A549 treated with DMSO at 1 μM for 4 hours (cell line): ENCODE data around the gene RSPO4. TPM values are rescaled to one million over a fixed set of nuclear protein-coding genes. Genes with fewer than 3 reads are reported as not detected.

Experiments used
- total RNA-seq: library from RNA; stranded (reverse); fragments of 200-300 nt; extraction: Qiagen RNA extraction; gene quantifications from 5 replicates; pipeline ENCODE4 v1.2.3, GENCODE V29; 2022; ENCODE audit warnings: low read depth

The RSPO4 gene
- not detected in 5 replicates for total RNA-seq

DNA sequence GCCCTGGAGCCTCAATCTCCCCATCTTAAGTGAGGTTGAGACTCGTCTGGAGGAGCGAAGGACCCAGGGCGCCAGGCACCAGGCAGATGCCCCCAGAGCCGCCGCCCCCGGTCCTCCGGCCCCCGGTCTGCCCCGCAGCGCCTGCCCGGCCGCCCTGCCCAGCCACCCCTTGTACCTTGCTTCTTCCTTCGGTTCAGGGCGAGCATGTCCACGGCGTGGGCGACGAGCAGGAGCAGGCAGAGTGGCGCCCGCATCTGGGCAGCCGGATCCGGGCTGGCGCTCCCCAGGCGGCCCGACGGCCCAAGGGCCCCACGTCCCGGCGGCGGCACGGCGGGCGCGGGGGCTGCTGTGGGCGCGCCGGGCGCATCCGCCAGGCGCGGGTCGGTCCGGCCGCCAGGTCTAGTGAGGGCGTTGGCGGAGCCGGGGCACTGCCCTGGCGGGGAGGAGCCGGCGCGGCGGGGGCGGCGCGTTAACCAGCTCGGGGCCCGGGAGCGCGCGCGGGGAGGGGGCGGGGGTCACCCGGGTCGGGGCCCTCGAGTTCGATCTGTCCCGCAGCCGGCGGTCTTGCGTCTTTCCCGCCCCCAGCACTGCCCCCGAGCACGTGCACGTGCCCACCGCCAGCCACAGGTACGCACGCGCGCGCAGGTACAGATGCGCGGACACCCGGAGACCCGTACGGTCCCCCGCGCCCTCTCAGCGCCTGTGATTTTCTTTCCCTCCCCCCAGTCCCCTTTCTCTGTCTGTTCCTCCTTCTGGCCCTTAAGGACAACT lies at the start of gene RSPO4:
TSS of gene RSPO4 (minus strand) at position 401 of the 771 bp plus-strand sequence. CDS start at position 254, 147 bp downstream.

DNA sequence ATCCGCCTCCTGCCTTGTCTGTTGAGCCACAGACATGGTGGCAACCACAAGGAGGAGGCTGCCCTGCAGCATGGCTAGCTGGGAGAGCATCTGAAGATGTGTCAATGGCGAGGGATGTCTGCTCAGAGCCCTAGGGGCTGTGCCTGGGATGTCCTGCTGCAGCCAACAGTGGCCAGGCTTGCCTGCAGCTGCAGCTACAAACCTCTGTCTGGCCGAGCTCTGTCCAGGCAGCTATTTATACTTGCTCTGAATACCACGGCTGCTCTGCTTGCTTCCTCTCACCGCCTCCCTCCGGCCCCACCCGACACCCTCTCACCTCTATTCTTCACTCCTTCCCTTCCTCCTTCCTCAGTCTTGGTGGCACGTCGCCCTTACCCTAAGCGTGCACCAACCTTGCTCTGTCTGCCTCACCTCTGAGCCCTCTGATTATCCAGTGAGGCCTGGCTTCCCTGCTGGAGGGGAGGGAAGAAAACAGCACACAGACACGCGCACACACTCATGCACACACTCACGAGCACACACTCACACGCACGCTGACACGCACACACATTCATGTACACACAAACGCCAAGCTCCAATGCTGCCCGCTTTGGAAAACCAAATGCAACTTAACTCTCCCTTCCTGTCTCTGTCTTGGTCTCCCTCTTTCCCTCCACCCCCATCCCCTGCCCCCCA lies 85.8 kb downstream of the RSPO4 start, which contains the start of gene ANGPT4:
TSS of gene ANGPT4 (minus strand) at position 210 of the 675 bp plus-strand sequence. CDS start at position 90, 120 bp downstream.

Other genes with a start within 250 kb of the RSPO4 start
- gene SLC52A3, start 233.8 kb downstream of the RSPO4 start, total RNA-seq = 0.56 to 0.68 TPM (median 0.66 TPM) in 5 replicates
- gene FAM110A, start 168.6 kb downstream of the RSPO4 start, total RNA-seq = 7.0 to 12.4 TPM (median 11.1 TPM) in 5 replicates
- gene ANGPT4, start 86.0 kb downstream of the RSPO4 start, total RNA-seq = 0.02 to 0.03 TPM (median 0.02 TPM) in 3 of 5 replicates, not detected in the others
- gene PSMF1, start 116.3 kb upstream of the RSPO4 start, total RNA-seq = 196 to 223 TPM (median 216 TPM) in 5 replicates
- gene TMEM74B, start 182.7 kb upstream of the RSPO4 start, total RNA-seq = 3.6 to 4.7 TPM (median 3.9 TPM) in 5 replicates
- gene C20orf202, start 201.1 kb upstream of the RSPO4 start, total RNA-seq = 0.05 TPM in 1 of 5 replicates, not detected in the others
- 0.05 to 0.12 TPM in 2 of 5 replicates, not detected in the others for gene RAD21L1, start 223.7 kb upstream of the RSPO4 start, total RNA-seq